Stimulated activated CD8-positive, alpha-beta memory T cell treated with anti-CD3 and anti-CD28 coated beads, Interleukin-7, amount 100 ng/mL, for 4 hours (primary cell): ENCODE data around the gene CXXC5.

Experiments used
- DNase-seq, 2 donors: peaks; one replicate each; pipeline ENCODE4 v3.0.0-alpha.2; 2020; ENCODE audit warnings: low read depth in 2 of 2

Gene CXXC5

GRCh38 chr5:139680368-139681111 is 32.4 kb downstream of the CXXC5 start:
- DNase-seq = no peak

DNA sequence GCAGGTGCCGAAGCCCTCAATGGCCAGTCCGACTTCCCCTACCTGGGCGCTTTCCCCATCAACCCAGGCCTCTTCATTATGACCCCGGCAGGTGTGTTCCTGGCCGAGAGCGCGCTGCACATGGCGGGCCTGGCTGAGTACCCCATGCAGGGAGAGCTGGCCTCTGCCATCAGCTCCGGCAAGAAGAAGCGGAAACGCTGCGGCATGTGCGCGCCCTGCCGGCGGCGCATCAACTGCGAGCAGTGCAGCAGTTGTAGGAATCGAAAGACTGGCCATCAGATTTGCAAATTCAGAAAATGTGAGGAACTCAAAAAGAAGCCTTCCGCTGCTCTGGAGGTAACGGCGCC is 32.9 kb downstream of the CXXC5 start:
- DNase-seq = no peak

- DNase-seq = no peak
Observed at GRCh38 chr5:139681466-139681865, 33.3 kb downstream of the CXXC5 start.

GRCh38 chr5:139682016-139682975 is 34.1 kb downstream of the CXXC5 start:
- no peak for DNase-seq

- DNase-seq = no peak
Observed at GRCh38 chr5:139683295-139684271, 35.4 kb downstream of the CXXC5 start.

DNA sequence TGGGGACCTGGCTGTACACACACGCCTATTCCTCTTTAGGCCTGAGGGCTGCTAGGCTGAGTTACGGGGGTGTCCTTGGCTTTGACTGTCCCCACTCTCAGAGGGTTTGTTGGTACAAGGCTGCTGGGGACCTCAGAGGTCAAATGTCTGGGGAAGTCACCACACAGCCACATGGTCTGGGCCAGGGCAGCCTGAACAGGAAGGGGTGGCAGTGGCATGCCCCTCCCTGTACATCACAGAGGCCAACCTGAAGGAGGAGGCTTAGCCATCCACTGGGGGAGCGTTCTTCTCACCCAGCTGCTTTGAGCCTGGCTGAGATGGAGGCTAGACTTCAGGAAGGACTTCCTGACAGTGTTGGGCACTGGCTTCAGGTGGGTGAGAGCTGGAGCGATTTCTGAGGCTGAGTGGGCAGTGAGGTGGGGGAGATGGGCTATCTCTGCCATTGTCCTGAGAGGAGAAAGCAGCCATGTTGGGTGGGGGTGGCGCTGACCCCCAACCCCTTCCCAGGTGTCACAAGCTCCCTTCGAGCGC is 36.3 kb downstream of the CXXC5 start:
- DNase-seq = no peak

GRCh38 chr5:139684881-139685749 is 37.0 kb downstream of the CXXC5 start:
- no peak for DNase-seq

DNA sequence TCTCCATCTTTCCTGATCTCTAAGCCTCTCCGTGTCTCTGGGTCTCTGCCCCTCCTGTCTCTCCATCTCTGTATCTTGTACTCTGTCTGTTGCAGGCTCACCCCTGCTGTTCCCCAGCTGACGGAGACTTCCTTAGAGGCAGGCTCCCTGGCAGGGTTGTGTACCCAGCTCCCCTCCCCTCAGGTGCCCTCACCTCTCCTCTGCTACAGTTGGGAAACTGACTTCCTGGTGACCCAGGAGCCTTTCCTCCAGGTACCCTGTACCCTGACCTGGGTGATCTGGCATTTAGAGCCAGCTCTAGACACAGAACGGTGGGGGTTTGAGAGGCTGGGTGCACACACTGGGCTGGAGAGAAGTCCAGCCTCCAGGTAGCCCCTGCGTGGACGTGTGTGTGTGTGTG is 37.7 kb downstream of the CXXC5 start:
- no peak for DNase-seq

DNA sequence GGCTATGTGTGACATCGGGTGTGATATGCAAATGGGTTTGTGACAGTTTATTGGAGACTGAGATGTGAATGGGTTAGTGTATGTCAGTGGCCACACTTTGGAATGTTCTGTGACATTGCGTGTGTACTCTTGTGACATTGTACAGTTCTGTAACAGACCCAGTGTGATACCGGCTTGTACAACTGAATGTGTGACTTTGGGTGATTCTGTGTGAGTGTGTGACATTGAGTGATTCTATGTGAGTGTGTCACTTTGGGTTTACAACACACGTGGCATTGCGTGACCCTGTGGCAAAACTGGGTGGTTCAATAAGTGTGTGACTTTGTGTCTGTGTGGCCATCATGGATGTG is 38.2 kb downstream of the CXXC5 start:
- no peak for DNase-seq

- no peak for DNase-seq
Observed at GRCh38 chr5:139686706-139687441, 38.7 kb downstream of the CXXC5 start.

DNA sequence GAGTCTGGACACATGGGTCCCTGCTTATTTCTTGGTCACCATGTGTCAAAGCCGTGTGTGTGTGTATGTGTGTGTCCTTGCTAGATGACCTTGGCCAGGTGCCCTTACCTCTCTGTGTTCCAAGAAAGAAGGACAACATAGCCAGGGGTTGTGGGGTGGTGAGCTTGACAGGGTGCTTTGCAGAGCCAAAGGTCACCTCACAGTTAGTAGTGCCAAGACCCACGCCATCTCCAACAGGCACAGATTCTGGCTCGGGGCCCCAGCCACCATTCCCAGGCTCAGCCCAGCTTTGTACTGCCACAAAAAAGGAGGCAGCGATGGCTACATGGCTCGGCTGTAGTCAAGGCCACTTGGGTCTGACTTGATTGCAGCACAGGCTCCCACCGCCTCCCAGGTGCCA is 39.5 kb downstream of the CXXC5 start:
- DNase-seq = no peak

- no peak for DNase-seq
Observed at GRCh38 chr5:139688088-139688702, 40.0 kb downstream of the CXXC5 start.

DNA sequence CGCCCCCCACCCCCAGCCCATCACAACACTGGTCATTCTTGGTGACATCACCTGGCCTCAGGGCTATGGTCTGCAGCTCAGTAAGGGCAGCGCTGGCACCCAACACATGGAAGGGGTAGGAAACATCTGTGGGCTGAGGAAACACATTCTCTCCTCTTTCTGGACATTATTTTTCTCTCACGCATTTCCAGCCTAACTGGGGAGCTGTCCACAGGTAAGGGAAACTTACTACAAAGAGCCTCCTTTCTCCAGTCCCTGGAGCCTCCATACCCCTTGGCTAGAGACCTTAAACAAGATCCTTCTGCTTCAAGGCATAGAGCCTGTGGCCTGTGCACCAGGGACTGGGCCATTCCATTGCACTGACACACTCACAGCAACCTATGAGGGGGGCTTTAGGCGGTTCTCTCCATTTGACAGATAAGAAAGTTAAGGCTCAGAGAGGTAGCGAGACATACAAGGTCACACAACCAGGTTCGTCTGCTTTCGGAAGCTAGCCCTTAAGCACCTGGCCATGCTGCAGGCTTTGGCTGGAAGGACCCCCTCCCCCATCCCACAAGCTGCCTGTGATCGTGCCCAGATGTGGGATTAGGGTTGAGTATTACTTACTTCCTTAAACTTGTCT is 40.7 kb downstream of the CXXC5 start:
- no peak for DNase-seq

- no peak for DNase-seq
Observed at GRCh38 chr5:139689631-139690063, 41.5 kb downstream of the CXXC5 start.

DNA sequence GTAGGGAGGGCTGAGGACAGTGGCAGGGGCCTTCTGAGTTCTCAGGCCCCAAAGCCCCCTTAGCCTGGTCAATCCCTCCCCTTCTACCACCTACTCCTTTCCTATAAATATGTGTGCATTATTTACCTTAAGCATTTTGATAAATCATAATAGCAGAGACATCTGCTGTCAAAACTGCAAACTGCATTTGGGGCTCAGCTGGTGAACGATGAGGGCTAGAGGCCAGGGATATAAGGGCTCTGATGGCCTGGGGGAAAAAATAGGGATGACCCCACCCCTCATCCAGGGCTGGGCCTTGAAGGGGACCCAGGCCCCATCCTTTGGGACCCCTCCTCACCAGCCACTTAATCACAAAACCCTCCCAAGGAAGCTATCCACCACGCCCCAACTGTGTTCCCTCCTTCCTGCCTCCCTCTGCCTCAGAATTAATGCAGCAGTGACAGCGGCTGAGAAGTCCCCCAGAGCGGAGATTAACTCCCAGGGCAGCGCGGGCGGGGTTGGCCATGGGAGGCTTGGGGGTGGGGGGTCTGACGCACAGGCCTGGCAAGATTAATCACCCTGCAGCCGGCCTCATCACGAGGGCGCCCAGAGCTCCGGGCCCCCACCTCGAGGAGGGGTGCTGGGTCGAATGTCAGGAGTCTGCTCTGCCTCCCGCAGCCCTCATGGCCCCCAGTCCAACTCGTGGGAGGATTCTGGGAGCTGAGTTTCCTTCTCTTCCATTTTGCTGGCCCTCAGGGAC is 42.1 kb downstream of the CXXC5 start:
- DNase-seq = no peak

GRCh38 chr5:139690803-139691629 is 42.9 kb downstream of the CXXC5 start:
- DNase-seq = no peak

DNA sequence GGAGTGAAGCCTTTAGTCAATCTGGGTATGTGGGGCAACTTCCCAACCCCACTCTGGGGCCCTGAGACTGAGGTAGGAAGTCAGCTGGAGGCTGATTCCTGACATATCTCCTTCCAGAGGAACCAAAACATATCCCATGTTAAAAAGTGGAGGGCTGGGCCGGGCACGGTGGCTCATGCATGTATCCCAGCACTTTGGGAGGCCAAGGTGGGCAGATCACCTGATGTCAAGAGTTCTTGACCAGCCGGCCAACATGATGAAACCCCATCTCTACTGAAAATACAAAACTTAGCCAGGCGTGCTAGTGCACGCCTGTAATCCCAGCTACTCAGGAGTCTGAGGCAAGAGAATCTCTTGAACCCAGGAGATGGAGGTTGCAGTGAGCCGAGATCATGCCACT is 44.0 kb downstream of the CXXC5 start:
- DNase-seq = no peak
